Neural crest cell (in vitro differentiated cells): ENCODE data around the gene COX14. TPM values are rescaled to one million over a fixed set of nuclear protein-coding genes. Genes with fewer than 3 reads are reported as not detected.
A peak's percentile ranks its signal among the peaks of the same experiment; 100 is the strongest.
"Not testable (repeated sequence)": the region's sequence is repeated elsewhere in the genome, so short reads cannot be mapped to it uniquely, and the experiment has no call there.

Experiments
- DNase-seq: peaks from one replicate; pipeline ENCODE4 v3.0.0; 2021; ENCODE audit warnings: low read depth, mixed read lengths, low spot score
- H3K27ac Mint-ChIP-seq: one replicate; pipeline ENCODE4 v1.8.0; 2021; ENCODE audit warnings: mild to moderate bottlenecking, mixed read lengths; ENCODE audit not compliant: unreplicated experiment
- H3K27me3 Mint-ChIP-seq: 2 replicates; pipeline ENCODE4 v1.8.0; 2021; ENCODE audit warnings: low read depth, mild to moderate bottlenecking, mixed read lengths
- H3K36me3 Mint-ChIP-seq: 2 replicates; pipeline ENCODE4 v1.8.0; 2021; ENCODE audit warnings: low read depth, mild to moderate bottlenecking, mixed read lengths
- H3K4me1 Mint-ChIP-seq: 2 replicates; pipeline ENCODE4 v1.8.0; 2021; ENCODE audit warnings: mixed read lengths
- H3K4me3 Mint-ChIP-seq: one replicate; pipeline ENCODE4 v1.8.0; 2021; ENCODE audit warnings: mild to moderate bottlenecking, mixed read lengths
- H3K9me3 Mint-ChIP-seq: 2 replicates; pipeline ENCODE4 v1.8.0; 2021; ENCODE audit warnings: mixed read lengths
- total RNA-seq: library from RNA; stranded (reverse); gene quantifications from 2 replicates; pipeline ENCODE4 v1.2.1, GENCODE V29; 2021
- TF ChIP-seq, protein P1 (sequence below): fragments of 200-600 bp; sonication (generic); conservative IDR thresholded peaks from 2 replicates; pipeline ENCODE4 v1.5.0; 2021; ENCODE audit warnings: antibody characterized with exemption, mild to moderate bottlenecking

The COX14 gene
- total RNA-seq, 1 donor from 2014 or later = 22.4 TPM

DNA sequence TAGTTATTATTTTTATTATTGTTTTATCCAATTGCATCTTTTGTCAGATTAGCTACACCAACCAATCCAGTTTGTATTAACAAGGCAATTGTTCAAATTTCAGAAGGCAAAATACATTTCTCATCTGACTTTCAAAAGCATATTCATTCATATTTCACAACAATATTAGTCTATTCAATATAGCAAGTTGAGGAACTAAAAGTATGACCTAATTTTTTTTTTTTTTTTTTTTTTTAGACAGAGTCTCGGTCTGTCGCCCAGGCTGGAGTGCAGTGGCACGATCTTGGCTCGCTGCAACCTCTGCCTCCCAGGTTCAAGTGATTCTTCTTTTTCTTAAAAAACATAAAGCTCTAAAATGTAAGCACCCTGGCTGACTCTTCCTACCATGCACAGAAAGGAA lies 17.3 kb downstream of the COX14 start:
- DNase-seq = no peak
- TF ChIP-seq, protein P1, sequence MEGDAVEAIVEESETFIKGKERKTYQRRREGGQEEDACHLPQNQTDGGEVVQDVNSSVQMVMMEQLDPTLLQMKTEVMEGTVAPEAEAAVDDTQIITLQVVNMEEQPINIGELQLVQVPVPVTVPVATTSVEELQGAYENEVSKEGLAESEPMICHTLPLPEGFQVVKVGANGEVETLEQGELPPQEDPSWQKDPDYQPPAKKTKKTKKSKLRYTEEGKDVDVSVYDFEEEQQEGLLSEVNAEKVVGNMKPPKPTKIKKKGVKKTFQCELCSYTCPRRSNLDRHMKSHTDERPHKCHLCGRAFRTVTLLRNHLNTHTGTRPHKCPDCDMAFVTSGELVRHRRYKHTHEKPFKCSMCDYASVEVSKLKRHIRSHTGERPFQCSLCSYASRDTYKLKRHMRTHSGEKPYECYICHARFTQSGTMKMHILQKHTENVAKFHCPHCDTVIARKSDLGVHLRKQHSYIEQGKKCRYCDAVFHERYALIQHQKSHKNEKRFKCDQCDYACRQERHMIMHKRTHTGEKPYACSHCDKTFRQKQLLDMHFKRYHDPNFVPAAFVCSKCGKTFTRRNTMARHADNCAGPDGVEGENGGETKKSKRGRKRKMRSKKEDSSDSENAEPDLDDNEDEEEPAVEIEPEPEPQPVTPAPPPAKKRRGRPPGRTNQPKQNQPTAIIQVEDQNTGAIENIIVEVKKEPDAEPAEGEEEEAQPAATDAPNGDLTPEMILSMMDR = no peak
- H3K27me3 Mint-ChIP-seq = no peaks in the 10 kb centered on the region
- H3K27ac Mint-ChIP-seq = no peak overlapping the region
- no peaks in the 10 kb centered on the region for H3K4me1 Mint-ChIP-seq
- H3K4me3 Mint-ChIP-seq = no peak overlapping the region
- H3K36me3 Mint-ChIP-seq = peaks cover 5% of the 10 kb centered on the region
- H3K9me3 Mint-ChIP-seq = no peaks in the 10 kb centered on the region

GRCh38 chr12:50132505-50133135 lies 20.6 kb downstream of the COX14 start:
- TF ChIP-seq, protein P1 = peak; percentile 77
- Mint-ChIP-seq H3K9me3 (no peaks in the 10 kb centered on the region), H3K4me1 (no peaks in the 10 kb centered on the region), H3K4me3 (no peak overlapping the region), H3K27me3 (no peaks in the 10 kb centered on the region), H3K36me3 (peaks cover 10% of the 10 kb centered on the region), H3K27ac (no peak overlapping the region)
- no peak for DNase-seq

- no peaks in the 10 kb centered on the region for H3K9me3 Mint-ChIP-seq
- H3K4me3 Mint-ChIP-seq = no peak overlapping the region
- DNase-seq = no peak
- no peak overlapping the region for H3K27ac Mint-ChIP-seq
- no peaks in the 10 kb centered on the region for H3K4me1 Mint-ChIP-seq
- H3K27me3 Mint-ChIP-seq = no peaks in the 10 kb centered on the region
- peaks cover 13% of the 10 kb centered on the region for H3K36me3 Mint-ChIP-seq
- TF ChIP-seq, protein P1 = no peak
Measured at GRCh38 chr12:50142993-50143392, 31.0 kb downstream of the COX14 start.

DNA sequence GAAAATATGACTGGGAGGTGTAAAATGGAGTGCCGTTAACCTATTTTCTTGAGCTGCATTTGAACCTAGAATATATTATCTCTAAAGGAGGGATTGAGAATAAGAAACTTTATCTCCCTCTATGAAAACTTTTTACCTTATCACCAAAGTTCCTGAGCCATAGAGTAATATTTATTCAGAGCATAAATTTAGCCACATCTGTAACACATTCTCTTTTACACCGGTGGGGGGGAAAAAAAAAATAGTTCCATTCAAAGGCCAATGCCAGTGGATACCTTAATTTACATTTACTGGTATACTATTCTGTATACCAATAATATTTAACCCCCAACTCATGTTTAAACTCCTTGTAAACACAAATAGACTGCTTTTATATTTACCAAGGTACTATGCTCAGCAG lies 33.4 kb downstream of the COX14 start:
- no peaks in the 10 kb centered on the region for H3K27me3 Mint-ChIP-seq
- H3K27ac Mint-ChIP-seq = no peak overlapping the region
- H3K4me3 Mint-ChIP-seq = no peak overlapping the region
- H3K4me1 Mint-ChIP-seq = no peaks in the 10 kb centered on the region
- no peak for DNase-seq
- TF ChIP-seq, protein P1 = no peak
- H3K36me3 Mint-ChIP-seq = peaks cover 6% of the 10 kb centered on the region
- no peaks in the 10 kb centered on the region for H3K9me3 Mint-ChIP-seq

- no peak for DNase-seq
- Mint-ChIP-seq H3K27ac (no peak overlapping the region), H3K36me3 (no peaks in the 10 kb centered on the region), H3K4me3 (no peak overlapping the region), H3K4me1 (no peaks in the 10 kb centered on the region), H3K9me3 (no peaks in the 10 kb centered on the region), H3K27me3 (no peaks in the 10 kb centered on the region)
- TF ChIP-seq, protein P1 = no peak
Measured at GRCh38 chr12:50147281-50147680, 35.2 kb downstream of the COX14 start.

- H3K27ac Mint-ChIP-seq, H3K4me1 Mint-ChIP-seq, H3K27me3 Mint-ChIP-seq, DNase-seq, H3K9me3 Mint-ChIP-seq, H3K4me3 Mint-ChIP-seq, H3K36me3 Mint-ChIP-seq: not testable (repeated sequence)
Measured at GRCh38 chr12:50148011-50148410, 36.0 kb downstream of the COX14 start.
